HEK293 (cell line): ENCODE measurements around the gene IP6K3.

ENCODE experiments used
- CTCF ChIP-seq: fragments of 450-650 bp; formaldehyde crosslinking; IDR thresholded peaks from 2 replicates; pipeline ENCODE4 v1.5.1; 2016; ENCODE audit warnings: missing biosample characterization, missing genetic modification characterization
- ZBTB7A ChIP-seq: fragments of 450-650 bp; formaldehyde crosslinking; IDR thresholded peaks from 2 replicates; pipeline ENCODE4 v1.5.1; 2016; ENCODE audit warnings: low read depth, missing biosample characterization, missing genetic modification characterization
- ZBTB8A ChIP-seq: fragments of 450-650 bp; formaldehyde crosslinking; IDR thresholded peaks from 2 replicates; pipeline ENCODE4 v1.5.1; 2016; ENCODE audit warnings: missing biosample characterization, missing genetic modification characterization

GRCh38 chr6:33694977-33695376 lies 51.7 kb downstream of the IP6K3 start:
- TF ChIP-seq ZBTB8A (no peak), CTCF (no peak), ZBTB7A (tag by site-specific recombination) (no peak)
